Natural killer cell (primary cell): Measurements from ENCODE around the gene ASCC3. TPM values are rescaled to one million over a fixed set of nuclear protein-coding genes. Genes with fewer than 3 reads are reported as not detected.

Experiments
- ATAC-seq, 3 donors: fragments of 150-1000 bp in 2 of 3; fragments of 200-7000 bp in 1 of 3; cut with Tn5 transposase; 1 replicate in 1 of 3; 2 replicates in 2 of 3; pipeline ENCODE4 v1.10.0; 2021; ENCODE audit warnings: mild to moderate bottlenecking in 2 of 3, moderate library complexity in 2 of 3
- DNase-seq, 2 donors: peaks; one replicate each; pipeline versions ENCODE4 v3.0.0 to v3.0.0-alpha.2; 2013 to 2021; ENCODE audit warnings: mixed read lengths in 1 of 2
- H3K27ac ChIP-seq: one replicate; pipeline ENCODE4 v1.5.1; 2013; ENCODE audit warnings: mild to moderate bottlenecking, low read length
- H3K27me3 ChIP-seq: one replicate; pipeline ENCODE4 v1.6.1; 2013; ENCODE audit warnings: low read length; ENCODE audit not compliant: control insufficient read depth, insufficient read depth
- H3K36me3 ChIP-seq: one replicate; pipeline ENCODE4 v1.6.1; 2013; ENCODE audit warnings: low read length; ENCODE audit not compliant: control insufficient read depth, insufficient read depth
- H3K4me1 ChIP-seq: one replicate; pipeline ENCODE4 v1.6.1; 2013; ENCODE audit warnings: low read length; ENCODE audit not compliant: control insufficient read depth, insufficient read depth
- H3K4me3 ChIP-seq: one replicate; pipeline ENCODE4 v1.5.1; 2013; ENCODE audit warnings: low read length
- H3K9me3 ChIP-seq: one replicate; pipeline ENCODE4 v1.6.1; 2013; ENCODE audit warnings: low read length; ENCODE audit not compliant: control insufficient read depth, insufficient read depth
- H3K27ac Mint-ChIP-seq, 2 donors: one replicate each; pipeline ENCODE4 v1.8.0; 2022; ENCODE audit warnings: mild to moderate bottlenecking in 2 of 2, mixed read lengths in 2 of 2, moderate library complexity in 1 of 2
- H3K27me3 Mint-ChIP-seq, 2 donors: one replicate each; pipeline ENCODE4 v1.8.0; 2022; ENCODE audit warnings: low read depth in 2 of 2, mixed read lengths in 2 of 2
- H3K36me3 Mint-ChIP-seq: one replicate; pipeline ENCODE4 v1.8.0; 2022; ENCODE audit warnings: mixed read lengths
- H3K4me1 Mint-ChIP-seq, 2 donors: one replicate each; pipeline ENCODE4 v1.8.0; 2022; ENCODE audit warnings: mixed read lengths in 2 of 2
- H3K4me3 Mint-ChIP-seq: one replicate; pipeline ENCODE4 v1.8.0; 2022; ENCODE audit warnings: mild to moderate bottlenecking, moderate library complexity, mixed read lengths
- H3K9me3 Mint-ChIP-seq, 2 donors: one replicate each; pipeline ENCODE4 v1.8.0; 2022; ENCODE audit warnings: mixed read lengths in 2 of 2
- CTCF ChIP-seq: fragments of 200-600 bp; IDR thresholded peaks from one replicate; pipeline ENCODE4 v1.8.0; 2022; ENCODE audit warnings: antibody characterized with exemption
- WGBS: methylation state at CpG from one replicate; pipeline ENCODE4 v1.1.7; 2013; ENCODE audit warnings: missing lambda C conversion rate; ENCODE audit not compliant: insufficient coverage; 5-methylcytosine and 5-hydroxymethylcytosine counted together
- intact Hi-C: fragments of 100-400 bp; cut with micrococcal nuclease; formaldehyde crosslinking; loops from one replicate; pipeline ENCODE4 v1.14.2; 2022
- total RNA-seq, 4 donors: library from RNA; stranded (reverse); fragments of 120-200 nt in 1 of 4; gene quantifications; one replicate each; pipeline versions ENCODE4 v1.2.3 to v1.2.4, GENCODE V29; 2013 to 2022

The ASCC3 gene
- total RNA-seq, 3 donors from 2014 or later (not counting 1 experiment from before 2014, with no cell fraction given) = 42.3 to 50.0 (median 44.1) TPM

GRCh38 chr6:100693249-100693927 lies 187.7 kb downstream of the ASCC3 start:
- no peaks in the 10 kb centered on the region for H3K9me3 ChIP-seq
- no peak overlapping the region for H3K4me3 Mint-ChIP-seq
- H3K36me3 ChIP-seq = no peaks in the 10 kb centered on the region
- H3K27ac ChIP-seq = no peak overlapping the region
- H3K9me3 Mint-ChIP-seq = no peaks in the 10 kb centered on the region
- no peaks in the 10 kb centered on the region for H3K36me3 Mint-ChIP-seq
- no peak overlapping the region for H3K27ac Mint-ChIP-seq
- H3K4me1 ChIP-seq = no peaks in the 10 kb centered on the region
- intact Hi-C loops = no loop called here
- ATAC-seq (no peak), DNase-seq (no peak)
- no peaks in the 10 kb centered on the region for H3K27me3 Mint-ChIP-seq
- no peak overlapping the region for H3K4me3 ChIP-seq
- WGBS = no CpG with 5 or more reads among the region's 1 CpG
- TF ChIP-seq CTCF = no peak
- H3K4me1 Mint-ChIP-seq = no peaks in the 10 kb centered on the region
- no peaks in the 10 kb centered on the region for H3K27me3 ChIP-seq

- no peaks in the 10 kb centered on the region for H3K4me1 ChIP-seq
- no peaks in the 10 kb centered on the region for H3K36me3 ChIP-seq
- H3K4me3 ChIP-seq = no peak overlapping the region
- Mint-ChIP-seq H3K4me3 (no peak overlapping the region), H3K9me3 (no peaks in the 10 kb centered on the region), H3K27ac (no peak overlapping the region), H3K4me1 (no peaks in the 10 kb centered on the region), H3K36me3 (no peaks in the 10 kb centered on the region), H3K27me3 (no peaks in the 10 kb centered on the region)
- H3K27me3 ChIP-seq = no peaks in the 10 kb centered on the region
- no peak overlapping the region for H3K27ac ChIP-seq
- no peak for ATAC-seq
- H3K9me3 ChIP-seq = no peaks in the 10 kb centered on the region
- 100% methylated on average over 1 of the region's 2 CpGs for WGBS
- intact Hi-C loops = no loop called here
- no peak for TF ChIP-seq CTCF
- DNase-seq = no peak
Measured at GRCh38 chr6:100691972-100692371, 189.2 kb downstream of the ASCC3 start.

GRCh38 chr6:100686216-100686615 lies 194.9 kb downstream of the ASCC3 start:
- H3K36me3 ChIP-seq = no peaks in the 10 kb centered on the region
- H3K4me1 ChIP-seq = no peaks in the 10 kb centered on the region
- TF ChIP-seq CTCF = no peak
- H3K27ac ChIP-seq = no peak overlapping the region
- Mint-ChIP-seq H3K9me3 (no peaks in the 10 kb centered on the region), H3K4me1 (no peaks in the 10 kb centered on the region), H3K27ac (no peak overlapping the region), H3K27me3 (no peaks in the 10 kb centered on the region), H3K4me3 (no peak overlapping the region), H3K36me3 (no peaks in the 10 kb centered on the region)
- intact Hi-C loops = no loop called here
- no peak for DNase-seq
- H3K4me3 ChIP-seq = no peak overlapping the region
- H3K27me3 ChIP-seq = no peaks in the 10 kb centered on the region
- no peak for ATAC-seq
- no peaks in the 10 kb centered on the region for H3K9me3 ChIP-seq

GRCh38 chr6:100685747-100686146 lies 195.4 kb downstream of the ASCC3 start:
- intact Hi-C loops = no loop called here
- Histone ChIP-seq H3K9me3 (no peaks in the 10 kb centered on the region), H3K27ac (no peak overlapping the region), H3K36me3 (no peaks in the 10 kb centered on the region), H3K4me1 (no peaks in the 10 kb centered on the region), H3K4me3 (no peak overlapping the region), H3K27me3 (no peaks in the 10 kb centered on the region)
- DNase-seq (no peak), ATAC-seq (no peak)
- Mint-ChIP-seq H3K36me3 (no peaks in the 10 kb centered on the region), H3K4me1 (no peaks in the 10 kb centered on the region), H3K4me3 (no peak overlapping the region), H3K9me3 (no peaks in the 10 kb centered on the region), H3K27ac (no peak overlapping the region), H3K27me3 (no peaks in the 10 kb centered on the region)
- 100% methylated on average over 2 of the region's 2 CpGs for WGBS
- no peak for TF ChIP-seq CTCF
